ENCODE results near the gene STH.
A peak's percentile ranks its signal among the peaks of the same experiment; 100 is the strongest.

The STH gene

GRCh38 chr17:46028981-46029565 is 30.0 kb downstream of the STH start:
- DNase-seq: no peak

- no peak for DNase-seq
Measured at GRCh38 chr17:46029627-46030026, 30.6 kb downstream of the STH start.

GRCh38 chr17:46030752-46031151 is 31.7 kb downstream of the STH start:
- DNase-seq: no peak

- no peak for DNase-seq
Measured at GRCh38 chr17:46031440-46031839, 32.4 kb downstream of the STH start.

GRCh38 chr17:46031920-46032319 is 32.9 kb downstream of the STH start:
- DNase-seq: no peak

- no peak for DNase-seq
Measured at GRCh38 chr17:46032909-46033308, 33.9 kb downstream of the STH start.

- DNase-seq: no peak
Measured at GRCh38 chr17:46033392-46033791, 34.3 kb downstream of the STH start.

- DNase-seq: no peak
Measured at GRCh38 chr17:46035112-46035818, 36.2 kb downstream of the STH start.

- no peak for DNase-seq
Measured at GRCh38 chr17:46036491-46036890, 37.4 kb downstream of the STH start.

GRCh38 chr17:46037722-46038255 is 38.7 kb downstream of the STH start:
- no peak for DNase-seq

GRCh38 chr17:46038414-46038813 is 39.4 kb downstream of the STH start:
- no peak for DNase-seq

- DNase-seq: no peak
Measured at GRCh38 chr17:46038937-46039336, 39.9 kb downstream of the STH start.

- DNase-seq: no peak
Measured at GRCh38 chr17:46039592-46040186, 40.6 kb downstream of the STH start.

GRCh38 chr17:46042246-46042645 is 43.2 kb downstream of the STH start:
- no peak for DNase-seq

GRCh38 chr17:46042925-46043324 is 43.9 kb downstream of the STH start:
- DNase-seq: no peak

GRCh38 chr17:46043606-46044005 is 44.6 kb downstream of the STH start:
- DNase-seq: no peak

GRCh38 chr17:46044286-46044928 is 45.4 kb downstream of the STH start:
- DNase-seq: peak; percentile 82

- no peak for DNase-seq
Measured at GRCh38 chr17:46044989-46045388, 45.9 kb downstream of the STH start.

- DNase-seq: no peak
Measured at GRCh38 chr17:46045639-46046038, 46.6 kb downstream of the STH start.

GRCh38 chr17:46046957-46047356 is 47.9 kb downstream of the STH start:
- no peak for DNase-seq

- DNase-seq: no peak
Measured at GRCh38 chr17:46047398-46047797, 48.3 kb downstream of the STH start.

GRCh38 chr17:46047856-46048255 is 48.8 kb downstream of the STH start:
- DNase-seq: no peak

Data from NCI-H524 treated with DMSO at 0.1 percent for 48 hours (cell line).